CD14-positive monocyte (primary cell): ENCODE data around the gene ANKRD33. TPM values are rescaled to one million over a fixed set of nuclear protein-coding genes. Genes with fewer than 3 reads are reported as not detected.

Experiments
- DNase-seq, 3 donors: peaks; one replicate each; pipeline ENCODE4 v3.0.0-alpha.2; 2011 to 2022
- H2AFZ ChIP-seq: 2 replicates; pipeline ENCODE4 v1.6.0; 2012; ENCODE audit warnings: mild to moderate bottlenecking, low read depth, low read length, inconsistent platforms; ENCODE audit not compliant: insufficient read depth, poor library complexity, severe bottlenecking
- H3K27ac ChIP-seq, 2 donors: 1 replicate in 1 of 2; 2 replicates in 1 of 2; pipeline ENCODE4 v1.5.1; 2012 to 2013; ENCODE audit warnings: low read length in 2 of 2, control low read depth in 1 of 2, inconsistent platforms in 1 of 2, low read depth in 1 of 2, mild to moderate bottlenecking in 1 of 2
- H3K27me3 ChIP-seq, 2 donors: one replicate each; pipeline versions ENCODE4 v1.6.0 to v1.6.1; 2011 to 2013; ENCODE audit warnings: low read length in 2 of 2; ENCODE audit not compliant: control insufficient read depth in 2 of 2, insufficient read depth in 2 of 2
- H3K36me3 ChIP-seq, 2 donors: replicated peaks in 1 of 2; 1 replicate in 1 of 2; 2 replicates in 1 of 2; pipeline versions ENCODE4 v1.5.1 to v1.6.1; 2012 to 2013; ENCODE audit warnings: low read length in 2 of 2, control low read depth in 1 of 2, inconsistent platforms in 1 of 2, mild to moderate bottlenecking in 1 of 2; ENCODE audit not compliant: insufficient read depth in 2 of 2, control insufficient read depth in 1 of 2
- H3K4me1 ChIP-seq, 2 donors: 1 replicate in 1 of 2; 2 replicates in 1 of 2; pipeline versions ENCODE4 v1.5.1 to v1.6.1; 2012 to 2013; ENCODE audit warnings: low read length in 2 of 2, control low read depth in 1 of 2, inconsistent platforms in 1 of 2, mild to moderate bottlenecking in 1 of 2, moderate library complexity in 1 of 2; ENCODE audit not compliant: insufficient read depth in 2 of 2, control insufficient read depth in 1 of 2
- H3K4me2 ChIP-seq: replicated peaks from 2 replicates; pipeline ENCODE3; 2012; ENCODE audit warnings: low read length, moderate library complexity, mild to moderate bottlenecking; ENCODE audit not compliant: poor library complexity, severe bottlenecking; ENCODE audit errors: extremely low read depth
- H3K4me3 ChIP-seq, 3 experiments: fragments of 200-600 bp in 1 of 3; sonication (generic) in 1 of 3; replicated peaks in 1 of 3; 1 replicate in 2 of 3; 2 replicates in 1 of 3; pipeline ENCODE4 v1.5.1; 2011 to 2013; ENCODE audit warnings: low read length in 3 of 3, mild to moderate bottlenecking in 3 of 3, control low read depth in 2 of 3, low read depth in 2 of 3, inconsistent platforms in 1 of 3, moderate library complexity in 1 of 3
- H3K79me2 ChIP-seq: 2 replicates; pipeline ENCODE4 v1.6.0; 2012; ENCODE audit warnings: mild to moderate bottlenecking, control low read depth, inconsistent platforms, low read length, moderate library complexity; ENCODE audit not compliant: insufficient read depth
- H3K9ac ChIP-seq: 2 replicates; pipeline ENCODE4 v1.6.0; 2017; ENCODE audit warnings: low read length, mild to moderate bottlenecking; ENCODE audit not compliant: insufficient read depth, poor library complexity, severe bottlenecking
- H3K9me3 ChIP-seq, 2 donors: replicated peaks in 1 of 2; 1 replicate in 1 of 2; 2 replicates in 1 of 2; pipeline versions ENCODE4 v1.5.1 to v1.6.1; 2012 to 2013; ENCODE audit warnings: low read length in 2 of 2, control low read depth in 1 of 2; ENCODE audit not compliant: control insufficient read depth in 1 of 2, insufficient read depth in 1 of 2
- H4K20me1 ChIP-seq: 2 replicates; pipeline ENCODE4 v1.6.0; 2012; ENCODE audit warnings: mild to moderate bottlenecking, low read length, control low read depth, moderate library complexity; ENCODE audit not compliant: insufficient read depth
- H3K27ac Mint-ChIP-seq, 7 donors: one replicate each; pipeline ENCODE4 v1.8.0; 2020; ENCODE audit warnings: mild to moderate bottlenecking in 7 of 7, mixed read lengths in 7 of 7, moderate library complexity in 6 of 7, inconsistent platforms in 2 of 7
- H3K27me3 Mint-ChIP-seq, 3 donors: one replicate each; pipeline ENCODE4 v1.8.0; 2021 to 2022; ENCODE audit warnings: low read depth in 3 of 3, mild to moderate bottlenecking in 3 of 3, mixed read lengths in 3 of 3, moderate library complexity in 3 of 3, inconsistent platforms in 1 of 3
- H3K36me3 Mint-ChIP-seq, 2 donors: one replicate each; pipeline ENCODE4 v1.8.0; 2020; ENCODE audit warnings: mixed read lengths in 2 of 2, inconsistent platforms in 1 of 2, mild to moderate bottlenecking in 1 of 2
- H3K4me1 Mint-ChIP-seq: one replicate; pipeline ENCODE4 v1.8.0; 2020; ENCODE audit warnings: mild to moderate bottlenecking, mixed read lengths
- H3K4me3 Mint-ChIP-seq, 2 donors: one replicate each; pipeline ENCODE4 v1.8.0; 2020; ENCODE audit warnings: mild to moderate bottlenecking in 2 of 2, mixed read lengths in 2 of 2, moderate library complexity in 1 of 2
- H3K9me3 Mint-ChIP-seq, 7 donors: one replicate each; pipeline ENCODE4 v1.8.0; 2020 to 2022; ENCODE audit warnings: mixed read lengths in 7 of 7, mild to moderate bottlenecking in 6 of 7, moderate library complexity in 6 of 7, inconsistent platforms in 2 of 7
- WGBS: methylation state at CpG from one replicate; pipeline ENCODE4 v1.1.5; 2013; ENCODE audit warnings: missing lambda C conversion rate; ENCODE audit not compliant: insufficient coverage; 5-methylcytosine and 5-hydroxymethylcytosine counted together
- intact Hi-C, 2 donors: fragments of 100-400 bp; cut with micrococcal nuclease; formaldehyde crosslinking; loops; one replicate each; pipeline versions ENCODE4 v1.15.0 to v1.15.1; 2023
- polyA plus RNA-seq, 3 donors: library from polyadenylated mRNA; depleted of rRNA in 1 of 3; unstranded in 2 of 3; stranded (reverse) in 1 of 3; fragments of 300-500 nt in 2 of 3; fragments of >200 nt in 1 of 3; fragmentation: Illumina TruSeq in 2 of 3; gene quantifications; 1 replicate in 2 of 3; 2 replicates in 1 of 3; pipeline ENCODE4 v1.2.3, GENCODE V29; 2012 to 2021
- TF ChIP-seq, protein P1 (sequence below): fragments of 200-600 bp; IDR thresholded peaks from one replicate; pipeline ENCODE4 v1.8.0; 2022; ENCODE audit warnings: antibody characterized with exemption, mild to moderate bottlenecking

The ANKRD33 gene
- polyA plus RNA-seq, 3 donors = 0.07 TPM; not detected in 2

DNA sequence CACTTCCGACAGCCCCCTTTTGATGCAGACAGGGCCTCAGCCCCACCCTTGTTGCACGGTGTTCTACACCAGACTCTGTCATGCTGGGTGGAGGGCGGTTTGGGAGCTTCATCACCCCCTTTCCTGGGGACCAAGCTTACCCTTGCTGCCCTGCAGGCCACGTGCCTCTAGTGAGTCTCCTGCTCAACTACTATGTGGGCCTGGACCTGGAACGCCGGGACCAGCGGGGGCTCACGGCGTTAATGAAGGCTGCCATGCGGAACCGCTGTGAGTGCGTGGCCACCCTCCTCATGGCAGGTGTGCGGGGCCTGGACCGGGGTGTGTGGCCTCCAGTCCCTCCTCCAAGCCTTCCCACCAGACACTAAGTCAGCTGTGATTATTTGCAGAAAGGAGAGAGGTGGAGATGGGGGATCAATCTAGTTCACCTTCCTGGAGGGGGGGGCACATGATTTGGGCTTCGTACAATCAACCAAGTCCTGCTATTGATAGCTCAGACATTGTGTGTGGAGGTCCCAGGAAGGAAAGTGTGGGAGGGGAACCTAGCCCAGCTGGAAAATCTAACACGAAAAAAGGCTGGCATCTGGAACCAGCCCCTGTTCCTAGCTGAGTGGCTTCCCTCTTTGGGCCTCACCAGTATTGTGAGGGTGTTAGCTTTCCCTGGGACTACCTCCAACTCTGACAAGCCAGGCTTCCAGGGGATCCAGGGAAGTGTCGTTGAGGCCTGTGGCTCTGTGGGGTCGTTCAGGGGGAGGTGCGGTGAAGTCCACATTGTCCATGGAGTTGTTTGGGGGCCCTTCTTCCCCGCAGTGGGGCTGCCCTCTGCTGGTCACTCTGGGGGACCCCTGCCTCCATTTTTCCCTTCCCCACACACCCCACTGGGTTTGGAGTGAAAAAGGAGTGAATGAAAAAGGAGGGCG lies 1.6 kb downstream of the ANKRD33 start:
- TF ChIP-seq, protein P1, sequence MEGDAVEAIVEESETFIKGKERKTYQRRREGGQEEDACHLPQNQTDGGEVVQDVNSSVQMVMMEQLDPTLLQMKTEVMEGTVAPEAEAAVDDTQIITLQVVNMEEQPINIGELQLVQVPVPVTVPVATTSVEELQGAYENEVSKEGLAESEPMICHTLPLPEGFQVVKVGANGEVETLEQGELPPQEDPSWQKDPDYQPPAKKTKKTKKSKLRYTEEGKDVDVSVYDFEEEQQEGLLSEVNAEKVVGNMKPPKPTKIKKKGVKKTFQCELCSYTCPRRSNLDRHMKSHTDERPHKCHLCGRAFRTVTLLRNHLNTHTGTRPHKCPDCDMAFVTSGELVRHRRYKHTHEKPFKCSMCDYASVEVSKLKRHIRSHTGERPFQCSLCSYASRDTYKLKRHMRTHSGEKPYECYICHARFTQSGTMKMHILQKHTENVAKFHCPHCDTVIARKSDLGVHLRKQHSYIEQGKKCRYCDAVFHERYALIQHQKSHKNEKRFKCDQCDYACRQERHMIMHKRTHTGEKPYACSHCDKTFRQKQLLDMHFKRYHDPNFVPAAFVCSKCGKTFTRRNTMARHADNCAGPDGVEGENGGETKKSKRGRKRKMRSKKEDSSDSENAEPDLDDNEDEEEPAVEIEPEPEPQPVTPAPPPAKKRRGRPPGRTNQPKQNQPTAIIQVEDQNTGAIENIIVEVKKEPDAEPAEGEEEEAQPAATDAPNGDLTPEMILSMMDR = no peak
- Histone ChIP-seq H3K79me2 (no peaks in the 10 kb centered on the region), H3K27me3 (no peaks in the 10 kb centered on the region), H3K36me3 (no peaks in the 10 kb centered on the region), H3K9ac (no peak overlapping the region), H3K4me2 (no peak overlapping the region), H3K4me1 (peaks cover 37 to 48% of the 10 kb centered on the region in 2 donors), H4K20me1 (no peaks in the 10 kb centered on the region), H3K27ac (no peak overlapping the region), H3K4me3 (no peak overlapping the region), H3K9me3 (no peaks in the 10 kb centered on the region), H2AFZ (no peak overlapping the region)
- intact Hi-C loops = loop anchor here in 1 of 2 donors (5.0 to 10.0 kb wide), 2 partner anchors 33 to 305 kb away; partner anchors contain the start of gene KRT80
- Mint-ChIP-seq H3K4me1 (peaks cover 47% of the 10 kb centered on the region), H3K4me3 (no peak overlapping the region), H3K9me3 (peaks cover 0 to 6% (median 1%) of the 10 kb centered on the region in 7 donors), H3K36me3 (peaks cover 0 to 3% of the 10 kb centered on the region in 2 donors), H3K27me3 (peaks cover 0 to 4% (median 2%) of the 10 kb centered on the region in 3 donors), H3K27ac (peak overlapping the region in 1 of 7 donors; percentile 41)
- no peak for DNase-seq
- WGBS = 95% methylated on average over 14 of the region's 21 CpGs

DNA sequence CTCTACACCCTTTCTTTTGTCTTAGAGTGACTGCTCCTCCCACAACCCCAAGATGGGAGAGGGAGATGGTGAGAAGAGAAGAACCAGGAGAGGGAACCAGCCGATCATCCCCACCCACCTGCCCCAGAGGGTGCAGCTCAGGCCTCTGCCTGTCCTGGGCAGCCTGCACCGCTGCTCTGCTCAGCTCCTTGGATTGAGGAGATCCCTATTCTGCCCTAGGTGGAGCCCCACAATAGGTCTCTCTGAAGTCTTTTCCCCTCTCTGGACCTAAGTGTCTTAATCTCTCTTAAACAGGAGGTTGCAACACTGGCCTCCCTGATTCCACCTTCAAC lies 2.2 kb downstream of the ANKRD33 start:
- peaks cover 34 to 48% of the 10 kb centered on the region in 2 donors for H3K4me1 ChIP-seq
- H3K9ac ChIP-seq = no peak overlapping the region
- no peak overlapping the region for H3K4me3 Mint-ChIP-seq
- H3K27ac Mint-ChIP-seq = peak overlapping the region in 1 of 7 donors; percentile 41
- 89% methylated on average over 1 of the region's 2 CpGs for WGBS
- no peak overlapping the region for H3K4me3 ChIP-seq
- H4K20me1 ChIP-seq = no peaks in the 10 kb centered on the region
- H3K27me3 Mint-ChIP-seq = peaks cover 0 to 2% (median 2%) of the 10 kb centered on the region in 3 donors
- no peaks in the 10 kb centered on the region for H3K36me3 ChIP-seq
- peaks cover 0 to 1% (median 0%) of the 10 kb centered on the region in 7 donors for H3K9me3 Mint-ChIP-seq
- no peaks in the 10 kb centered on the region for H3K9me3 ChIP-seq
- no peaks in the 10 kb centered on the region for H3K79me2 ChIP-seq
- DNase-seq = no peak
- TF ChIP-seq, protein P1 = no peak
- intact Hi-C loops = no loop called here
- no peaks in the 10 kb centered on the region for H3K27me3 ChIP-seq
- H3K27ac ChIP-seq = no peak overlapping the region
- H2AFZ ChIP-seq = no peak overlapping the region
- no peak overlapping the region for H3K4me2 ChIP-seq
- H3K36me3 Mint-ChIP-seq = peaks cover 0 to under 1% of the 10 kb centered on the region in 2 donors
- H3K4me1 Mint-ChIP-seq = peaks cover 41% of the 10 kb centered on the region
